ENCODE measurements around the gene PEPD.

DNA sequence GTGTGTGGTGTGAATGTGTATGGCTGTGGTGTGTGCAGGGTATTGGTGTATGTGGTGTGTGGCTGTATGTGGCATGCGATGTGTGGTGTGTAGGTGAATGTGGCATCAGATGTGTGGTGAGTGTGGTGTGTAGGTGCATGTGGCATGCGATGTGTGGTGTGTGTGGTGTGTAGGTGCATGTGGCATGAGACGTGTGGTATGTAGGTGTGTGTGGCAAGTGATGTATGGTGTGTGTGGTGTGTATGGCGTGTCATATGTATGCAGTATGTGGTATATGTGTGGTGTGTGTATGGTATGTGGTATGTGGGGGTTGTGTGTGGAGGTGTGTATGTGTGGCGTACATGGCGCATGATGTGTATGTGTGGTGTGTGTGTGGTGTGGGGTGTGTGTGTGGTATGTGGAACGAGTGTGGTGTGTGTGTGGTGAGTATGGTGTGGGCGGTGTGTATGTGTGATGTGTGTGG is 63.4 kb downstream of the PEPD start:
- TF ChIP-seq, protein P1, sequence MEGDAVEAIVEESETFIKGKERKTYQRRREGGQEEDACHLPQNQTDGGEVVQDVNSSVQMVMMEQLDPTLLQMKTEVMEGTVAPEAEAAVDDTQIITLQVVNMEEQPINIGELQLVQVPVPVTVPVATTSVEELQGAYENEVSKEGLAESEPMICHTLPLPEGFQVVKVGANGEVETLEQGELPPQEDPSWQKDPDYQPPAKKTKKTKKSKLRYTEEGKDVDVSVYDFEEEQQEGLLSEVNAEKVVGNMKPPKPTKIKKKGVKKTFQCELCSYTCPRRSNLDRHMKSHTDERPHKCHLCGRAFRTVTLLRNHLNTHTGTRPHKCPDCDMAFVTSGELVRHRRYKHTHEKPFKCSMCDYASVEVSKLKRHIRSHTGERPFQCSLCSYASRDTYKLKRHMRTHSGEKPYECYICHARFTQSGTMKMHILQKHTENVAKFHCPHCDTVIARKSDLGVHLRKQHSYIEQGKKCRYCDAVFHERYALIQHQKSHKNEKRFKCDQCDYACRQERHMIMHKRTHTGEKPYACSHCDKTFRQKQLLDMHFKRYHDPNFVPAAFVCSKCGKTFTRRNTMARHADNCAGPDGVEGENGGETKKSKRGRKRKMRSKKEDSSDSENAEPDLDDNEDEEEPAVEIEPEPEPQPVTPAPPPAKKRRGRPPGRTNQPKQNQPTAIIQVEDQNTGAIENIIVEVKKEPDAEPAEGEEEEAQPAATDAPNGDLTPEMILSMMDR (IDR thresholded peaks at IDR 0.05; ENCODE audit: poor library complexity), result no peak
- TF ChIP-seq EZH2 (IDR thresholded peaks at IDR 0.05; ENCODE audit: borderline replicate concordance), result no peak
- TF ChIP-seq EZH2phosphoT487 (IDR thresholded peaks at IDR 0.05; ENCODE audit: low read depth, severe bottlenecking, unreplicated experiment), result no peak

Data from hepatocyte (in vitro differentiated cells).